Neuronal stem cell (in vitro differentiated cells): ENCODE results near the gene FAM241B.

Experiments
- DNase-seq: peaks from one replicate; pipeline ENCODE4 v3.0.0-alpha.2; 2013; ENCODE audit warnings: low spot score
- H2AFZ ChIP-seq: one replicate; pipeline ENCODE4 v1.6.1; 2013; ENCODE audit warnings: mild to moderate bottlenecking, low read length, inconsistent platforms
- H2AK5ac ChIP-seq: 2 replicates; pipeline ENCODE4 v1.6.1; 2013; ENCODE audit warnings: low read depth, mild to moderate bottlenecking, inconsistent platforms, low read length, moderate library complexity, mixed read lengths
- H2BK120ac ChIP-seq: 2 replicates; pipeline ENCODE4 v1.6.1; 2013; ENCODE audit warnings: low read depth, mild to moderate bottlenecking, inconsistent platforms, low read length, moderate library complexity, mixed read lengths
- H2BK12ac ChIP-seq: one replicate; pipeline ENCODE4 v1.6.1; 2013; ENCODE audit warnings: low read length, inconsistent platforms
- H2BK15ac ChIP-seq: 2 replicates; pipeline ENCODE4 v1.6.1; 2013; ENCODE audit warnings: mild to moderate bottlenecking, low read length, inconsistent platforms, mixed read lengths
- H2BK5ac ChIP-seq: one replicate; pipeline ENCODE4 v1.6.1; 2013; ENCODE audit warnings: inconsistent platforms, mild to moderate bottlenecking, low read length, moderate library complexity
- H3K14ac ChIP-seq: one replicate; pipeline ENCODE4 v1.6.1; 2013; ENCODE audit warnings: low read length, inconsistent platforms
- H3K18ac ChIP-seq: 2 replicates; pipeline ENCODE4 v1.6.1; 2013; ENCODE audit warnings: low read length, inconsistent platforms
- H3K23ac ChIP-seq: 2 replicates; pipeline ENCODE4 v1.6.1; 2013; ENCODE audit warnings: low read depth, mild to moderate bottlenecking, mixed read lengths, low read length, inconsistent platforms; ENCODE audit not compliant: poor library complexity
- H3K27ac ChIP-seq: replicated peaks from 3 replicates; pipeline ENCODE4 v1.5.1; 2013; ENCODE audit warnings: low read length, inconsistent platforms
- H3K27me3 ChIP-seq, 3 experiments: 2 replicates each; pipeline ENCODE4 v1.6.1; 2013; ENCODE audit warnings: low read length in 3 of 3, mild to moderate bottlenecking in 2 of 3, inconsistent platforms in 1 of 3, low read depth in 1 of 3, mixed read lengths in 1 of 3, moderate library complexity in 1 of 3; ENCODE audit not compliant: control insufficient read depth in 3 of 3, insufficient read depth in 3 of 3
- H3K36me3 ChIP-seq, 2 donors: replicated peaks in 1 of 2; 2 replicates each; pipeline ENCODE4 v1.6.1; 2013; ENCODE audit warnings: low read length in 2 of 2; ENCODE audit not compliant: control insufficient read depth in 2 of 2, insufficient read depth in 2 of 2
- H3K4ac ChIP-seq: 2 replicates; pipeline ENCODE4 v1.6.1; 2013; ENCODE audit warnings: inconsistent platforms, mild to moderate bottlenecking, low read length, moderate library complexity
- H3K4me1 ChIP-seq, 2 donors: 1 replicate in 1 of 2; 2 replicates in 1 of 2; pipeline ENCODE4 v1.6.1; 2013; ENCODE audit warnings: low read length in 2 of 2, low read depth in 1 of 2; ENCODE audit not compliant: control insufficient read depth in 2 of 2, insufficient read depth in 1 of 2
- H3K4me2 ChIP-seq: one replicate; pipeline ENCODE4 v1.6.1; 2013; ENCODE audit warnings: mild to moderate bottlenecking, low read length, inconsistent platforms; ENCODE audit not compliant: insufficient read depth, poor library complexity, severe bottlenecking
- H3K4me3 ChIP-seq, 2 donors: 2 replicates each; pipeline ENCODE4 v1.5.1; 2013; ENCODE audit warnings: low read length in 2 of 2, mild to moderate bottlenecking in 2 of 2, inconsistent platforms in 1 of 2, moderate library complexity in 1 of 2
- H3K79me1 ChIP-seq: one replicate; pipeline ENCODE4 v1.6.1; 2013; ENCODE audit warnings: low read depth, mild to moderate bottlenecking, inconsistent platforms, low read length, moderate library complexity
- H3K9ac ChIP-seq: one replicate; pipeline ENCODE4 v1.6.1; 2013; ENCODE audit warnings: mild to moderate bottlenecking, low read depth, low read length, inconsistent platforms; ENCODE audit not compliant: poor library complexity
- H3K9me3 ChIP-seq, 2 donors: replicated peaks in 1 of 2; 2 replicates each; pipeline versions ENCODE3 to v1.6.1; 2013; ENCODE audit warnings: low read length in 2 of 2, mild to moderate bottlenecking in 2 of 2, inconsistent platforms in 1 of 2, low read depth in 1 of 2, mixed read lengths in 1 of 2, moderate library complexity in 1 of 2; ENCODE audit not compliant: control insufficient read depth in 2 of 2, insufficient read depth in 1 of 2
- H4K8ac ChIP-seq: one replicate; pipeline ENCODE4 v1.6.1; 2013; ENCODE audit warnings: low read depth, mild to moderate bottlenecking, inconsistent platforms, low read length, moderate library complexity
- H4K91ac ChIP-seq: one replicate; pipeline ENCODE4 v1.6.1; 2013; ENCODE audit warnings: low read length, low read depth, mild to moderate bottlenecking, inconsistent platforms; ENCODE audit not compliant: poor library complexity
- WGBS, 2 donors: extraction: QIAGEN DNeasy Blood & Tissue Kit; methylation state at CpG; one replicate each; pipeline ENCODE4 v1.1.7; 2013; ENCODE audit warnings: missing lambda C conversion rate in 2 of 2, mixed read lengths in 1 of 2; ENCODE audit not compliant: insufficient read length in 2 of 2, insufficient replicate concordance in 1 of 2; ENCODE audit errors: extremely low coverage in 2 of 2; 5-methylcytosine and 5-hydroxymethylcytosine counted together

Gene FAM241B

DNA sequence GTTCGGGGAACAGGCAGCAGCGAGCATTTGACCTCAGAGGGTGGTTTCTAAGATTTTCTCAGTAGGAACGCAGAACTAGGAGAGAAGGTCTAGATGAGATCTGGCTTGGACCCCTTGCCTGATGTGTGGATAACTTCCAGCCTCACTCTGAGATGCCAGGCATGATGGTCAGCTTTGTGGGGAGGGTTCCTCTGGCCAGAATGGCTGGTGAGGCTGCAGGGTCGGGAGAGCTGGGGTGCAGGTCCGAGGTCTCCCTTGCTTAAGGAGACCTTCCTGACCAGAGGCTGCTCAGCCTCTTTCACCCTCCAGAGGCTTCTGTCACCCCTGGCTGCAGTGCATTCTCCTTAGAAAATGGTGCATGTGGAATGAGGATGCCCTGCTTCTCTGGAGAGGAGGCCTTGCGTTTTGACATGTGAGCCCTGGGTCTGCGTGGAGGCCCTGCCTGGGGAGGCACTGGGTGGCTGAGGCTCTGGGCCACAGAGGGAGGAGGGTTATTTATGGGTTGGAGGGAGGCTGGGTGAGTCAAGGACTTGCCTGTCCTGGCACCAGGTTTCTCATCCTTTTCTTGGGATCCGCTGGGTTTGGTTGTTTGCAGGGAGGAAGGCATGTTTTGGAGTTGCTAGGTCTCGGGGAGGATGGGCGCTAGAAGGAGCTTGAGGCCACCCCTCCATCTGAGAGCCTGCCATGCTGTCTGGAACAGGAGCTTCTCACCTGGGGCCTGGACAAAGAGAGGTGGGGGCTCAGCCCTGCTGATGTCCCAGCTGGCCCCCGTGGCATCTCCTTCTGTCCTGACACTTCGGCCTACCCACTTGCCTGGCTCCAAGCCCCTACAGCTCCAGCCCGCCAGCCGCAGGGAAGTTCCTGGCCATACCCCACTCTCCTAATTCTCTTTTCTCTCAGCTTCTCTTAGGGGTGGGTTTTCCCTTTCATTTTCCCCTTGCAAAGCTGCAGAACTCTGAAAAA, 3.9 kb downstream of the FAM241B start:
- Histone ChIP-seq H3K4me2 (no peak overlapping the region), H3K4ac (no peak overlapping the region), H3K36me3 (peaks cover 22 to 24% of the 10 kb centered on the region in 2 donors), H2BK15ac (no peak overlapping the region), H3K9me3 (no peaks in the 10 kb centered on the region), H2BK12ac (no peak overlapping the region), H2AFZ (no peak overlapping the region), H3K79me1 (peaks cover 7% of the 10 kb centered on the region), H3K4me1 (peaks cover 5 to 6% of the 10 kb centered on the region in 2 donors), H3K14ac (no peak overlapping the region), H3K27ac (no peak overlapping the region), H3K23ac (no peak overlapping the region), H2BK120ac (no peak overlapping the region), H4K8ac (no peak overlapping the region), H4K91ac (no peak overlapping the region), H2AK5ac (no peak overlapping the region), H3K9ac (no peak overlapping the region), H3K27me3 (peaks cover 0 to 7% (median 0%) of the 10 kb centered on the region in 3 experiments), H3K18ac (peak overlapping the region; percentile 30), H3K4me3 (no peak overlapping the region), H2BK5ac (no peak overlapping the region)
- DNase-seq: no peak
- no CpG with 5 or more reads among the region's 14 CpGs for WGBS, 2 donors

- Histone ChIP-seq H3K14ac (no peak overlapping the region), H2AFZ (no peak overlapping the region), H2BK120ac (no peak overlapping the region), H3K9me3 (no peaks in the 10 kb centered on the region), H2BK12ac (no peak overlapping the region), H2AK5ac (no peak overlapping the region), H4K91ac (no peak overlapping the region), H3K18ac (no peak overlapping the region), H3K36me3 (peaks cover 22 to 24% of the 10 kb centered on the region in 2 donors), H3K27ac (no peak overlapping the region), H3K4me1 (peaks cover 5 to 6% of the 10 kb centered on the region in 2 donors), H3K4me3 (no peak overlapping the region), H2BK5ac (no peak overlapping the region), H3K4me2 (no peak overlapping the region), H3K23ac (no peak overlapping the region), H4K8ac (no peak overlapping the region), H3K9ac (no peak overlapping the region), H3K79me1 (peaks cover 7% of the 10 kb centered on the region), H3K4ac (no peak overlapping the region), H3K27me3 (peaks cover 0 to 7% (median 0%) of the 10 kb centered on the region in 3 experiments), H2BK15ac (no peak overlapping the region)
- DNase-seq: no peak
- WGBS, 2 donors: no CpG with 5 or more reads among the region's 9 CpGs
Observed at GRCh38 chr10:69634759-69635425, 4.8 kb downstream of the FAM241B start.

DNA sequence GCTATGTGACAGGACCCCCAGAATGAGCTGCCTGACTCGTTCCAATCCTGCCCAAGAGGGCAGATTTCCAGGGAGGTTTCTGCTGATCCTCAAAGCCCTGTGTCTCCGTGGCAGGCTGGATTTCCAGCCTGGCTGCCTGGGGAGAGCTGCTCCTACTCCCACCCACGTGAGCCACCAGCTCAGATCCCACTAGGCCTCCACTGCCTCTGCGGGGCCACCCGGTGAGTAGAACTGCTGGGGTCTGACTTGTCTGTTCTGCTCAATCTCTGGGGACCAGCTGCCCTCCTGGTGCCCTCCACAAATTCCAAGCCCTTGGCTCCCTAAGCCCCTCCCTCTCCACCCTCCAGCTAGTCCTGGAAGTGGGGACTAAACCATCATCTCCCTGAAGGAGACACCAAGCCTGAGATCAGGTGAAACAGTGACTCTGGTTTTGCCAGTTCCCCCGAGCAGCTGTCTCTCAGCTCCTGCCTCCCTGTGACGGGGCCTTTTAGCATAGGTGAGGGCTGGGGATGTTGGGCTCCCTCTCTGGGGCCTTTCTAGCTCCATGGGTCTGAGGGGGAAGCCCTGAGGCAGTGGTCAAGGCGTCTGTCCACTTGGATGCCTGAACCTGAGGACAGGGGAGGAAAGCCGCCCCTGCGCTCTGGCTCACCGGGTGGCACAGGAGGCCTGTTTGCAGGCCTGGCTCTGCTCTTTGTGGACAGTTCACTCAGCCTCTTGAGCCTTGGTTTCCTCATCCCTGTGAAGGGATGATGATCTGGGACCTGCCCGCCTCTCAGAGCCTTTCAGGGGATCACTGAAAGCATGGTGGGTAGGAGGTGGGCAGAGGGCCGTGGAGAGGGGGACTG, 5.6 kb downstream of the FAM241B start:
- H2AK5ac ChIP-seq: no peak overlapping the region
- H3K23ac ChIP-seq: no peak overlapping the region
- H4K91ac ChIP-seq: no peak overlapping the region
- H3K4me3 ChIP-seq: no peak overlapping the region
- H4K8ac ChIP-seq: no peak overlapping the region
- H3K79me1 ChIP-seq: peaks cover 4% of the 10 kb centered on the region
- H2BK15ac ChIP-seq: no peak overlapping the region
- no peak overlapping the region for H2BK12ac ChIP-seq
- peaks cover 0 to 5% (median 0%) of the 10 kb centered on the region in 3 experiments for H3K27me3 ChIP-seq
- no peak overlapping the region for H3K4me2 ChIP-seq
- H3K4me1 ChIP-seq: peaks cover 4 to 6% of the 10 kb centered on the region in 2 donors
- no peak overlapping the region for H2BK5ac ChIP-seq
- H3K9me3 ChIP-seq: no peaks in the 10 kb centered on the region
- no peak overlapping the region for H2AFZ ChIP-seq
- no peak for DNase-seq
- WGBS, 2 donors: no CpG with 5 or more reads among the region's 13 CpGs
- H3K18ac ChIP-seq: no peak overlapping the region
- H2BK120ac ChIP-seq: no peak overlapping the region
- H3K14ac ChIP-seq: no peak overlapping the region
- H3K9ac ChIP-seq: peak overlapping the region; percentile 57
- no peak overlapping the region for H3K4ac ChIP-seq
- H3K36me3 ChIP-seq: peaks cover 22 to 24% of the 10 kb centered on the region in 2 donors
- H3K27ac ChIP-seq: no peak overlapping the region
